H9 (cell line): ENCODE measurements around the gene MIB2. TPM values are rescaled to one million over a fixed set of nuclear protein-coding genes. Genes with fewer than 3 reads are reported as not detected.
A peak's percentile ranks its signal among the peaks of the same experiment; 100 is the strongest.

ENCODE experiments used
- DNase-seq: peaks from one replicate; pipeline ENCODE4 v3.0.0-alpha.2; 2017
- H2AFZ ChIP-seq: one replicate; pipeline ENCODE4 v1.6.1; 2013; ENCODE audit warnings: mild to moderate bottlenecking, low read length, control low read depth, moderate library complexity
- H2AK5ac ChIP-seq: 2 replicates; pipeline ENCODE4 v1.6.1; 2013; ENCODE audit warnings: low read length, control low read depth, mixed read lengths; ENCODE audit not compliant: insufficient read length
- H2BK120ac ChIP-seq: one replicate; pipeline ENCODE4 v1.6.1; 2013; ENCODE audit warnings: low read depth, mild to moderate bottlenecking, low read length, control low read depth, inconsistent platforms; ENCODE audit not compliant: poor library complexity, severe bottlenecking
- H2BK12ac ChIP-seq: 2 replicates; pipeline ENCODE4 v1.6.1; 2013; ENCODE audit warnings: low read length, control low read depth, mixed read lengths, low read depth; ENCODE audit not compliant: insufficient read length
- H2BK15ac ChIP-seq: 2 replicates; pipeline ENCODE4 v1.6.1; 2013; ENCODE audit warnings: low read depth, low read length, control low read depth
- H2BK20ac ChIP-seq: one replicate; pipeline ENCODE4 v1.6.1; 2013; ENCODE audit warnings: low read depth, mild to moderate bottlenecking, low read length, control low read depth, inconsistent platforms; ENCODE audit not compliant: poor library complexity, severe bottlenecking
- H2BK5ac ChIP-seq: 2 replicates; pipeline ENCODE4 v1.6.1; 2013; ENCODE audit warnings: low read length, control low read depth, mixed read lengths; ENCODE audit not compliant: insufficient read length
- H3K14ac ChIP-seq: 2 replicates; pipeline ENCODE4 v1.6.1; 2013; ENCODE audit warnings: low read length, control low read depth; ENCODE audit not compliant: insufficient read depth
- H3K18ac ChIP-seq: 2 replicates; pipeline ENCODE4 v1.6.1; 2013; ENCODE audit warnings: low read depth, mild to moderate bottlenecking, mixed read lengths, low read length, control low read depth; ENCODE audit not compliant: insufficient read length
- H3K23ac ChIP-seq: 2 replicates; pipeline ENCODE4 v1.6.1; 2013; ENCODE audit warnings: low read length, control low read depth, mixed read lengths, low read depth; ENCODE audit not compliant: insufficient read length
- H3K23me2 ChIP-seq: 2 replicates; pipeline ENCODE4 v1.6.1; 2013; ENCODE audit warnings: low read depth, mild to moderate bottlenecking, mixed read lengths, low read length, control low read depth; ENCODE audit not compliant: insufficient read length, poor library complexity, severe bottlenecking
- H3K27ac ChIP-seq: 2 replicates; pipeline ENCODE4 v1.5.1; 2013; ENCODE audit warnings: low read length, control low read depth, mixed read lengths, low read depth; ENCODE audit not compliant: insufficient read length
- H3K27me3 ChIP-seq: 2 replicates; pipeline ENCODE4 v1.6.1; 2013; ENCODE audit warnings: low read length, control low read depth, inconsistent platforms; ENCODE audit not compliant: insufficient read depth
- H3K4ac ChIP-seq: 2 replicates; pipeline ENCODE4 v1.6.1; 2013; ENCODE audit warnings: low read depth, mild to moderate bottlenecking, control low read depth, inconsistent platforms, low read length, moderate library complexity
- H3K4me1 ChIP-seq: 2 replicates; pipeline ENCODE4 v1.6.1; 2013; ENCODE audit warnings: low read length, control low read depth, inconsistent platforms; ENCODE audit not compliant: insufficient read depth
- H3K4me2 ChIP-seq: 2 replicates; pipeline ENCODE4 v1.6.1; 2013; ENCODE audit warnings: low read length, control low read depth, mixed read lengths; ENCODE audit not compliant: insufficient read length, insufficient read depth
- H3K56ac ChIP-seq: 2 replicates; pipeline ENCODE4 v1.6.1; 2013; ENCODE audit warnings: low read depth, mild to moderate bottlenecking, mixed read lengths, low read length, control low read depth; ENCODE audit not compliant: insufficient read length
- H3K79me1 ChIP-seq: 2 replicates; pipeline ENCODE4 v1.6.1; 2013; ENCODE audit warnings: low read depth, mild to moderate bottlenecking, moderate library complexity, low read length, control low read depth, inconsistent platforms; ENCODE audit not compliant: insufficient read depth, poor library complexity, severe bottlenecking
- H3K79me2 ChIP-seq: 2 replicates; pipeline ENCODE4 v1.6.1; 2013; ENCODE audit warnings: low read length, control low read depth, inconsistent platforms; ENCODE audit not compliant: insufficient read depth
- H3K9ac ChIP-seq: 2 replicates; pipeline ENCODE4 v1.6.1; 2013; ENCODE audit warnings: low read length, control low read depth, mixed read lengths; ENCODE audit not compliant: insufficient read length; ENCODE audit errors: extremely low read depth
- H3K9me3 ChIP-seq: one replicate; pipeline ENCODE4 v1.6.1; 2013; ENCODE audit warnings: low read depth, low read length, inconsistent platforms; ENCODE audit not compliant: control insufficient read depth
- H3T11ph ChIP-seq: one replicate; pipeline ENCODE4 v1.6.1; 2013; ENCODE audit warnings: mild to moderate bottlenecking, low read length, control low read depth, inconsistent platforms
- H4K20me1 ChIP-seq: one replicate; pipeline ENCODE4 v1.6.1; 2013; ENCODE audit not compliant: control insufficient read depth, insufficient read length, insufficient read depth
- H4K5ac ChIP-seq: 2 replicates; pipeline ENCODE4 v1.6.1; 2013; ENCODE audit warnings: low read depth, mild to moderate bottlenecking, mixed read lengths, low read length, control low read depth; ENCODE audit not compliant: insufficient read length
- H4K8ac ChIP-seq: replicated peaks from 2 replicates; pipeline ENCODE4 v1.6.1; 2013; ENCODE audit warnings: low read length, control low read depth, mixed read lengths, low read depth; ENCODE audit not compliant: insufficient read length
- H4K91ac ChIP-seq: 2 replicates; pipeline ENCODE4 v1.6.1; 2013; ENCODE audit warnings: low read depth, mild to moderate bottlenecking, moderate library complexity, mixed read lengths, low read length, control low read depth; ENCODE audit not compliant: insufficient read length
- H3K27ac Mint-ChIP-seq, 3 experiments: 2 replicates in 2 of 3; 3 replicates in 1 of 3; pipeline ENCODE4 v1.8.0; 2020 to 2021; ENCODE audit warnings: mixed read lengths in 3 of 3, mild to moderate bottlenecking in 1 of 3, moderate library complexity in 1 of 3
- H3K27me3 Mint-ChIP-seq: 2 replicates; pipeline ENCODE4 v1.8.0; 2021; ENCODE audit warnings: low read depth, mild to moderate bottlenecking, moderate library complexity, mixed read lengths
- H3K36me3 Mint-ChIP-seq, 3 experiments: 2 replicates in 2 of 3; 3 replicates in 1 of 3; pipeline ENCODE4 v1.8.0; 2020 to 2021; ENCODE audit warnings: low read depth in 3 of 3, mixed read lengths in 3 of 3; ENCODE audit not compliant: insufficient read depth in 1 of 3
- H3K4me1 Mint-ChIP-seq, 2 experiments: 2 replicates each; pipeline ENCODE4 v1.8.0; 2020; ENCODE audit warnings: mixed read lengths in 2 of 2
- H3K4me3 Mint-ChIP-seq, 2 experiments: 2 replicates in 1 of 2; 3 replicates in 1 of 2; pipeline ENCODE4 v1.8.0; 2020 to 2021; ENCODE audit warnings: mild to moderate bottlenecking in 2 of 2, mixed read lengths in 2 of 2, moderate library complexity in 1 of 2
- H3K9me3 Mint-ChIP-seq, 2 experiments: 2 replicates in 1 of 2; 3 replicates in 1 of 2; pipeline ENCODE4 v1.8.0; 2020; ENCODE audit warnings: mild to moderate bottlenecking in 2 of 2, mixed read lengths in 2 of 2, moderate library complexity in 1 of 2
- WGBS: extraction: QIAGEN DNeasy Blood & Tissue Kit; methylation state at CpG from one replicate; pipeline ENCODE4 v1.1.7; 2013; ENCODE audit warnings: missing lambda C conversion rate, low lambda C conversion rate, mixed read lengths; ENCODE audit not compliant: insufficient read length; ENCODE audit errors: extremely low coverage; 5-methylcytosine and 5-hydroxymethylcytosine counted together
- total RNA-seq: library from RNA; stranded (reverse); gene quantifications from 2 replicates; pipeline ENCODE4 v1.2.1, GENCODE V29; 2021
- TF ChIP-seq, protein P1 (sequence below): fragments of 200-600 bp; sonication (generic); conservative IDR thresholded peaks from 3 replicates; pipeline ENCODE4 v1.8.0; 2021; ENCODE audit warnings: antibody characterized with exemption, mild to moderate bottlenecking

Gene MIB2
- total RNA-seq, 1 experiment from 2014 or later, result 77.8 TPM

DNA sequence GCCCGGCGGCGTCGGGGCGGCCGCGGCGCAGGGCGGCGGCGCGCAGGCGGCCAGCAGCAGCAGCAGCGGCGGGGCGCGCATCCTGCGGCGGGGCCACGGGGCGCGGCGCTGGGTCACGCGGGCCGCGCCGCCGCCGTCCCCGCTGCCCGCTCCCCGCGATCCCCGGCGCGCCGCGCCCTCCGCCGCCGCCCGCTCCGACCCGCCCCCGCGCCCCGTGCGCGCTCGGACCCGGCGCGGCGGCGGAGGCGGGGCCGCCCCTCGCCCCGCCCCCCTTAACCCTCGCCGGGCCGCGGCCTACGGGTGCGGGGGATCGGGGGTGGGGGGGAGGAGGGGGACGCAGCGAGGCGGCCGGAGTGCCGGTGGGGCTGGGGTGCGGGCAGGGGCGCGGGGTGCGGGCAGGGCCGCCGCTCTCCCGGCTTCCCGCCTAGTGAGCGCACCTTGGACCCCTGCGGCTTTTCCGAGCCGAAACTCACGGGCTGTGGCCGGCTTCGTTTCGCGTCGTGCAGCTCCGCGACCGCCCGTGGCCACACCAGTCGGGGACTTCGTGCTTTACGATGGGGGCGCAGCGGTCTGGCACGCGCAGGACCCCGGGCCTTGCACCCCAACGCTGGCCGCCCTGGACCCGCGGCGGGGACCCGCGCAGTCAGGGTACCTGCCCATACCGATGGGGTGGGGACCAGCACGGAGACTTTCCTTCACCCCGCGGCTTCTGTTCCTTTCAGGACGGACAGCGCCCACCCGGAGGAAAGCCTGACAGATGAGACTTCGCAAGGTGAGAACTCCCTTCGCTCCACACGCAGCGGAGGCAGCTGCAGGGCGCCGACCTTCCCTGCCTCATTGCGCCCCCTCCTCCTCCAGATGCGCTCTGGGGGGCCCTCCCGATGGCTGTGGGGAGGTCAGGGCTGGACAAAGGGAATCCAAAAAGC, 15.1 kb upstream of the MIB2 start, which contains the start of gene FNDC10:
TSS of gene FNDC10 (minus strand) at position 201 of the 926 bp plus-strand sequence. CDS start at position 81, 120 bp downstream.
- Histone ChIP-seq H3K9ac (no peak within 1 kb of the TSS), H3K27ac (no peak within 1 kb of the TSS), H4K5ac (no peak within 1 kb of the TSS), H2BK12ac (no peak within 1 kb of the TSS), H3K14ac (no peak within 1 kb of the TSS; the same call in 1 of the 2 replicates), H3K4ac (no peak within 1 kb of the TSS), H3T11ph (no peak within 1 kb of the TSS), H3K56ac (no peak within 1 kb of the TSS), H4K91ac (no peak within 1 kb of the TSS), H2BK20ac (no peak within 1 kb of the TSS), H4K20me1 (no peaks in the 10 kb centered on the region), H3K23ac (no peak within 1 kb of the TSS), H4K8ac (no peak within 1 kb of the TSS), H3K79me2 (no peaks in the 10 kb centered on the region), H3K9me3 (no peaks in the 10 kb centered on the region), H2BK5ac (no peak within 1 kb of the TSS), H2BK120ac (no peak within 1 kb of the TSS), H3K23me2 (peaks cover 8% of the 10 kb centered on the region), H2AFZ (no peak within 1 kb of the TSS), H3K4me2 (peak within 1 kb of the TSS; percentile 24), H3K27me3 (no peaks in the 10 kb centered on the region; the same call in 1 of the 2 replicates), H3K4me1 (no peaks in the 10 kb centered on the region), H3K18ac (no peak within 1 kb of the TSS), H2BK15ac (no peak within 1 kb of the TSS), H2AK5ac (no peak within 1 kb of the TSS), H3K79me1 (no peaks in the 10 kb centered on the region)
- H3K27ac Mint-ChIP-seq, result peak within 1 kb of the TSS in 1 of 3 experiments; percentile 89; a peak in 1 of 7 replicates
- no CpG with 5 or more reads among the region's 125 CpGs for WGBS
- H3K4me1 Mint-ChIP-seq, result peaks cover 4 to 12% of the 10 kb centered on the region in 2 experiments
- peak within 1 kb of the TSS; percentile 65 to 83 for H3K4me3 Mint-ChIP-seq
- TF ChIP-seq, protein P1, sequence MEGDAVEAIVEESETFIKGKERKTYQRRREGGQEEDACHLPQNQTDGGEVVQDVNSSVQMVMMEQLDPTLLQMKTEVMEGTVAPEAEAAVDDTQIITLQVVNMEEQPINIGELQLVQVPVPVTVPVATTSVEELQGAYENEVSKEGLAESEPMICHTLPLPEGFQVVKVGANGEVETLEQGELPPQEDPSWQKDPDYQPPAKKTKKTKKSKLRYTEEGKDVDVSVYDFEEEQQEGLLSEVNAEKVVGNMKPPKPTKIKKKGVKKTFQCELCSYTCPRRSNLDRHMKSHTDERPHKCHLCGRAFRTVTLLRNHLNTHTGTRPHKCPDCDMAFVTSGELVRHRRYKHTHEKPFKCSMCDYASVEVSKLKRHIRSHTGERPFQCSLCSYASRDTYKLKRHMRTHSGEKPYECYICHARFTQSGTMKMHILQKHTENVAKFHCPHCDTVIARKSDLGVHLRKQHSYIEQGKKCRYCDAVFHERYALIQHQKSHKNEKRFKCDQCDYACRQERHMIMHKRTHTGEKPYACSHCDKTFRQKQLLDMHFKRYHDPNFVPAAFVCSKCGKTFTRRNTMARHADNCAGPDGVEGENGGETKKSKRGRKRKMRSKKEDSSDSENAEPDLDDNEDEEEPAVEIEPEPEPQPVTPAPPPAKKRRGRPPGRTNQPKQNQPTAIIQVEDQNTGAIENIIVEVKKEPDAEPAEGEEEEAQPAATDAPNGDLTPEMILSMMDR, result no peak
- H3K36me3 Mint-ChIP-seq, result no peaks in the 10 kb centered on the region
- H3K9me3 Mint-ChIP-seq, result no peaks in the 10 kb centered on the region
- peak; percentile 60 for DNase-seq
- peaks cover 59% of the 10 kb centered on the region for H3K27me3 Mint-ChIP-seq
